ENCODE results near the gene DOK5. TPM values are rescaled to one million over a fixed set of nuclear protein-coding genes. Genes with fewer than 3 reads are reported as not detected.

The DOK5 gene
- total RNA-seq, 1 experiment from 2014 or later, result not detected

- no peak for DNase-seq
- Mint-ChIP-seq H3K4me3 (ENCODE audit: unreplicated experiment) (no peak overlapping the region), H3K27ac (ENCODE audit: unreplicated experiment) (no peak overlapping the region), H3K27me3 (ENCODE audit: insufficient read depth, unreplicated experiment) (peaks cover 11% of the 10 kb centered on the region), H3K9me3 (ENCODE audit: unreplicated experiment) (no peaks in the 10 kb centered on the region), H3K36me3 (ENCODE audit: insufficient read depth, unreplicated experiment) (no peaks in the 10 kb centered on the region), H3K4me1 (ENCODE audit: low read depth, unreplicated experiment) (no peaks in the 10 kb centered on the region)
- 0 out of 2 replicates have a peak, but pooled peaks cover 3% of the 10 kb centered on the region for H3K9me3 ChIP-seq
- intact Hi-C loops (cut with micrococcal nuclease; ENCODE audit: unreplicated experiment), result no loop called here
- H3K4me3 ChIP-seq (ENCODE audit: low read depth, low read length), result no peak overlapping the region
- no peak for TF ChIP-seq CTCF (IDR thresholded peaks at IDR 0.05; ENCODE audit: insufficient read depth in 1 of 2, low read depth in 1 of 2, low read length in 1 of 2, severe bottlenecking in 1 of 2, unreplicated experiment in 1 of 2)
- ChIA-PET CTCF (no interaction called here), POLR2A (no interaction called here)
- no peaks in the 10 kb centered on the region for H3K36me3 ChIP-seq (ENCODE audit: control insufficient read depth, insufficient read depth, low read length)
- no peaks in the 10 kb centered on the region for H3K4me1 ChIP-seq
- BruUV-seq (replicated peaks), result no TSS peak
- H3K27me3 ChIP-seq (replicated peaks; ENCODE audit: control insufficient read depth, insufficient read depth, low read length), result no peaks in the 10 kb centered on the region
Measured at GRCh38 chr20:54566031-54566688, 90.8 kb downstream of the DOK5 start.

DNA sequence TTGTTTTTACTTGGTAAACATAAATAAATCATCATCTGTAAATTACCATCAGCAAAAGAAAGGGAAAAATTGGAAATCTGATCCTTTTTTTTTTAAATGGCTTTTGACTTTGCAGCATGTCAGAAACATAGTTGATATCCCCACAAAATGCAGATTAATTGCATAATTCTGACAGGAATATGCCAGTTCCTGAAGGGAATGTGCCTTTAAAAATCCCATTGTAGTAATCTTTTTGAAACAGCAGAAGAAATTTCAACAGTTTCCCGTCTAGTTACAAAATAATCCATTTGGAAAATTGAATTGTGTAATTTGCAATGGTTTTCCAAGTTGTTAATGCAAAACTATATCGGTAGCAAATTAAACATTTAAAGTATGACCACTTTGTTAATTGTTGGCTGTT is 95.2 kb downstream of the DOK5 start:
- POLR2A ChIA-PET, result no interaction called here
- BruUV-seq (replicated peaks), result no TSS peak
- CTCF ChIA-PET, result no interaction called here

DNA sequence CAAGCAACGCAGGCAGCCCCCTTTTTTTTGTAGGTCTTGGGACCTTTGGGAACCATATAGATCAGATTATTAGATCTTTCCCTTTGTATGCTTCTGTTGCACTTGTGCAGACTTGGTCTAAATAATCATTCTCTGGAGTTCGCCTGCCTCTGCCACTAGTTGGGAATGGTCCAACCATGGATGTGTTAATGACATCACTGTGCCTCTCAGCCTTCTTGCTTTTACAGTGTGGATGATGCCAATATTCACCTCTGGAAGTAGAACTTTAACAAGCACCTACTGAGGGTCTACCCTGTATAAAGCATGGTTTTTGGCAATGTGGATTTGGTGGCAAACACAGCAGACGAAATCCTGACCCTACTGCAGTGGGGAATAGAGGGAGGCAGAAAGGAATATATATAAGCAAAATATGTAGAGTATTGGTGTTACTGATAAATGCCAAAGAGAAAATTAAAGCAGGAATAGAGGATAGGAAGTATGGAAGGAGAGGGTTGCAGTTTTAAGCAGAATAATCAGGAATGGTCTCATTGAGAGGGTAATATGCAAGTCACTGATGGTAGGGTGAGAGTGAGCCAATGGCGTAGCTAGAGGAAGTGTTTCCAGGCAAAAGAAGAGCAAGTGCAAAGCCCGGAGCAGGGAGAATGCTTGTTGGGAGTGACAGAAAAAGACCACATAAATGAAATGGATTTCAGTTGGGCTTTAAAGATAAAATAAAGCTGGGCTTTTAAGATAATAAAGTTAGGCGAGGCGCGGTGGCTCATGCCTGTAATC is 97.5 kb downstream of the DOK5 start:
- no peaks in the 10 kb centered on the region for H3K4me1 Mint-ChIP-seq (ENCODE audit: low read depth, unreplicated experiment)
- Histone ChIP-seq H3K27me3 (replicated peaks; ENCODE audit: control insufficient read depth, insufficient read depth, low read length) (no peaks in the 10 kb centered on the region), H3K36me3 (ENCODE audit: control insufficient read depth, insufficient read depth, low read length) (no peaks in the 10 kb centered on the region), H3K4me3 (ENCODE audit: low read depth, low read length) (no peak overlapping the region), H3K4me1 (no peaks in the 10 kb centered on the region), H3K9me3 (0 out of 2 replicates have a peak, but pooled peaks cover 3% of the 10 kb centered on the region)
- peaks cover 18% of the 10 kb centered on the region for H3K27me3 Mint-ChIP-seq (ENCODE audit: insufficient read depth, unreplicated experiment)
- no peak for TF ChIP-seq CTCF (IDR thresholded peaks at IDR 0.05; ENCODE audit: insufficient read depth in 1 of 2, low read depth in 1 of 2, low read length in 1 of 2, severe bottlenecking in 1 of 2, unreplicated experiment in 1 of 2)
- no peak overlapping the region for H3K4me3 Mint-ChIP-seq (ENCODE audit: unreplicated experiment)
- BruUV-seq (replicated peaks), result no TSS peak
- ChIA-PET POLR2A (no interaction called here), CTCF (no interaction called here)
- DNase-seq, result no peak
- intact Hi-C loops (cut with micrococcal nuclease; ENCODE audit: unreplicated experiment), result no loop called here
- no peaks in the 10 kb centered on the region for H3K9me3 Mint-ChIP-seq (ENCODE audit: unreplicated experiment)
- no peak overlapping the region for H3K27ac Mint-ChIP-seq (ENCODE audit: unreplicated experiment)
- no peaks in the 10 kb centered on the region for H3K36me3 Mint-ChIP-seq (ENCODE audit: insufficient read depth, unreplicated experiment)

More for the DNA sequence above, 95.2 kb downstream of the DOK5 start:
- Histone ChIP-seq H3K4me3 (ENCODE audit: low read depth, low read length) (no peak overlapping the region), H3K4me1 (no peaks in the 10 kb centered on the region), H3K9me3 (0 out of 2 replicates have a peak, but pooled peaks cover 3% of the 10 kb centered on the region), H3K36me3 (ENCODE audit: control insufficient read depth, insufficient read depth, low read length) (no peaks in the 10 kb centered on the region), H3K27me3 (replicated peaks; ENCODE audit: control insufficient read depth, insufficient read depth, low read length) (no peaks in the 10 kb centered on the region)
- no peak for DNase-seq
- H3K36me3 Mint-ChIP-seq (ENCODE audit: insufficient read depth, unreplicated experiment), result no peaks in the 10 kb centered on the region
- TF ChIP-seq CTCF (IDR thresholded peaks at IDR 0.05; ENCODE audit: insufficient read depth in 1 of 2, low read depth in 1 of 2, low read length in 1 of 2, severe bottlenecking in 1 of 2, unreplicated experiment in 1 of 2), result no peak
- no peak overlapping the region for H3K27ac Mint-ChIP-seq (ENCODE audit: unreplicated experiment)
- no peak overlapping the region for H3K4me3 Mint-ChIP-seq (ENCODE audit: unreplicated experiment)
- peaks cover 18% of the 10 kb centered on the region for H3K27me3 Mint-ChIP-seq (ENCODE audit: insufficient read depth, unreplicated experiment)
- no peaks in the 10 kb centered on the region for H3K9me3 Mint-ChIP-seq (ENCODE audit: unreplicated experiment)
- no peaks in the 10 kb centered on the region for H3K4me1 Mint-ChIP-seq (ENCODE audit: low read depth, unreplicated experiment)
- intact Hi-C loops (cut with micrococcal nuclease; ENCODE audit: unreplicated experiment), result no loop called here
